ENCODE measurements around the gene GABRD.

The GABRD gene

DNA sequence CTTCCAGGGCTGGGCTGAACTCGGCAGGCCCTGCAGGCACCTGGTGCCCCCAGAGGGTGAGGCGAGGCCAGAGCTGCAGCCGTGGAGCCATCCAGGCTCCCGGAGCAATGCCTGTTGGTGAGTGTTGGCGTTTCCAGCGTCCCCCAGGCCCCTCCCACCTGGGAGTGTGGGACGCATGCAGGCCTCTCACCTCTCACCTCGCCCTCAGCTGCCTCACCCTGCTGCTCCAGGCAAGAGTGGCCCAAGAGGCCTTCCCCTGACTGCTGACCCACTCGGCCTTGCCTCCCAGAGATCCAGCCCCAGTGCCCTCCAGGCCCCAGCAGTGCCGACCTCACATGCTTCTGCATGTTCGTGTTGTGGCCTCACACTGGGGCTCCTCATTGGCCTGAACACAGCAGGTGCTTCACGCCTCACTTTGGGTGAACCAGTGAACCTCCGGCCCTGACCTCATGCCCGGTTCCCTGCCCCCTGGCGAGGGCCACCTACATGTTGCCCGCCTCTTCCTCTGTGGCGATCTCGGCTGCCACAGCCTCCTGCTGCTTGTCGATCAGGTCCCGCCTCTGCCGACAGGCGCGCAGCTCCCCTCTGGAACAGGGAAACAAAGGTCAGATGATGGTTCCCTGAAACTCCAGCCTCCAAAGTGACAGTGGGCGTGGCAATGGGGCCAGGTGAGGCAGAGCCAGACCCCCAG lies 32.5 kb upstream of the GABRD start:
- no peaks in the 10 kb centered on the region for H3K36me3 ChIP-seq (ENCODE audit: control insufficient read depth, low read length)
- no peaks in the 10 kb centered on the region for H3K9me2 ChIP-seq (replicated peaks; ENCODE audit: control insufficient read depth, low read length)
- no peaks in the 10 kb centered on the region for H3K27me3 ChIP-seq (ENCODE audit: control insufficient read depth, low read length)
- TF ChIP-seq EZH2phosphoT487 (IDR thresholded peaks at IDR 0.05; ENCODE audit: borderline replicate concordance, low read length): no peak
- TF ChIP-seq, protein P1, sequence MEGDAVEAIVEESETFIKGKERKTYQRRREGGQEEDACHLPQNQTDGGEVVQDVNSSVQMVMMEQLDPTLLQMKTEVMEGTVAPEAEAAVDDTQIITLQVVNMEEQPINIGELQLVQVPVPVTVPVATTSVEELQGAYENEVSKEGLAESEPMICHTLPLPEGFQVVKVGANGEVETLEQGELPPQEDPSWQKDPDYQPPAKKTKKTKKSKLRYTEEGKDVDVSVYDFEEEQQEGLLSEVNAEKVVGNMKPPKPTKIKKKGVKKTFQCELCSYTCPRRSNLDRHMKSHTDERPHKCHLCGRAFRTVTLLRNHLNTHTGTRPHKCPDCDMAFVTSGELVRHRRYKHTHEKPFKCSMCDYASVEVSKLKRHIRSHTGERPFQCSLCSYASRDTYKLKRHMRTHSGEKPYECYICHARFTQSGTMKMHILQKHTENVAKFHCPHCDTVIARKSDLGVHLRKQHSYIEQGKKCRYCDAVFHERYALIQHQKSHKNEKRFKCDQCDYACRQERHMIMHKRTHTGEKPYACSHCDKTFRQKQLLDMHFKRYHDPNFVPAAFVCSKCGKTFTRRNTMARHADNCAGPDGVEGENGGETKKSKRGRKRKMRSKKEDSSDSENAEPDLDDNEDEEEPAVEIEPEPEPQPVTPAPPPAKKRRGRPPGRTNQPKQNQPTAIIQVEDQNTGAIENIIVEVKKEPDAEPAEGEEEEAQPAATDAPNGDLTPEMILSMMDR (IDR thresholded peaks at IDR 0.05; ENCODE audit: low read depth, low read length, poor library complexity, severe bottlenecking): no peak
- H3K79me2 ChIP-seq (ENCODE audit: control insufficient read depth, low read length): no peaks in the 10 kb centered on the region
- H3K9me3 ChIP-seq (ENCODE audit: control insufficient read depth, insufficient read depth, low read length): no peaks in the 10 kb centered on the region; the same call in 1 of the 2 replicates
- H4K20me1 ChIP-seq (ENCODE audit: control insufficient read depth, insufficient read depth, low read depth, low read length): no peaks in the 10 kb centered on the region
- H3K4me1 ChIP-seq (ENCODE audit: control insufficient read depth, low read length): no peaks in the 10 kb centered on the region
- no peak overlapping the region for H3K4me3 ChIP-seq (ENCODE audit: low read length)
- H3F3A ChIP-seq (ENCODE audit: control insufficient read depth, insufficient read depth): no peaks in the 10 kb centered on the region
- no peak overlapping the region for H3K27ac ChIP-seq (ENCODE audit: low read depth, low read length)
- no peak overlapping the region for H3K4me2 ChIP-seq (ENCODE audit: low read length)

DNA sequence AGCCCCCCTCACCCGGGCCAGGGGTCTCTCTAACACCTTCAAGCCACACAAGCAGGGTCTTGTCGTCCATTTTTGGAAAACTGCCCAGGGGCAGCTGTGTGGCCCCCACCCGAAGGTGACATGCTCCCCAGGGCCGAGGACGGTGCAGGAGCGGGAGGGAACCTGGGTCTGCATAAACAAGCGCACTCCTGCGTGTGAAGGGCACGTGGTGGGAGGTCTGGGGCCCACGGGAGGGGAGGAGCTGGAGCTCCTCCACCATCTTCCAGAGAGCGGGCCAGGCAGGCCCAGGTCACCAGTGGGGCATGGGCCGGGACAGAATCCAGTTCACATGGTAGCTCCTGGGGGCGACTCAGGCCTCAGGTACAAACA lies 32.0 kb upstream of the GABRD start:
- Histone ChIP-seq H3K9me2 (replicated peaks; ENCODE audit: control insufficient read depth, low read length) (no peaks in the 10 kb centered on the region), H3K27ac (ENCODE audit: low read depth, low read length) (no peak overlapping the region), H3K4me1 (ENCODE audit: control insufficient read depth, low read length) (no peaks in the 10 kb centered on the region), H3K4me2 (ENCODE audit: low read length) (no peak overlapping the region), H3K36me3 (ENCODE audit: control insufficient read depth, low read length) (no peaks in the 10 kb centered on the region), H3K9me3 (ENCODE audit: control insufficient read depth, insufficient read depth, low read length) (no peaks in the 10 kb centered on the region; the same call in 1 of the 2 replicates), H3F3A (ENCODE audit: control insufficient read depth, insufficient read depth) (no peaks in the 10 kb centered on the region), H3K4me3 (ENCODE audit: low read length) (no peak overlapping the region), H4K20me1 (ENCODE audit: control insufficient read depth, insufficient read depth, low read depth, low read length) (no peaks in the 10 kb centered on the region), H3K27me3 (ENCODE audit: control insufficient read depth, low read length) (no peaks in the 10 kb centered on the region), H3K79me2 (ENCODE audit: control insufficient read depth, low read length) (no peaks in the 10 kb centered on the region)
- no peak for TF ChIP-seq EZH2phosphoT487 (IDR thresholded peaks at IDR 0.05; ENCODE audit: borderline replicate concordance, low read length)

DNA sequence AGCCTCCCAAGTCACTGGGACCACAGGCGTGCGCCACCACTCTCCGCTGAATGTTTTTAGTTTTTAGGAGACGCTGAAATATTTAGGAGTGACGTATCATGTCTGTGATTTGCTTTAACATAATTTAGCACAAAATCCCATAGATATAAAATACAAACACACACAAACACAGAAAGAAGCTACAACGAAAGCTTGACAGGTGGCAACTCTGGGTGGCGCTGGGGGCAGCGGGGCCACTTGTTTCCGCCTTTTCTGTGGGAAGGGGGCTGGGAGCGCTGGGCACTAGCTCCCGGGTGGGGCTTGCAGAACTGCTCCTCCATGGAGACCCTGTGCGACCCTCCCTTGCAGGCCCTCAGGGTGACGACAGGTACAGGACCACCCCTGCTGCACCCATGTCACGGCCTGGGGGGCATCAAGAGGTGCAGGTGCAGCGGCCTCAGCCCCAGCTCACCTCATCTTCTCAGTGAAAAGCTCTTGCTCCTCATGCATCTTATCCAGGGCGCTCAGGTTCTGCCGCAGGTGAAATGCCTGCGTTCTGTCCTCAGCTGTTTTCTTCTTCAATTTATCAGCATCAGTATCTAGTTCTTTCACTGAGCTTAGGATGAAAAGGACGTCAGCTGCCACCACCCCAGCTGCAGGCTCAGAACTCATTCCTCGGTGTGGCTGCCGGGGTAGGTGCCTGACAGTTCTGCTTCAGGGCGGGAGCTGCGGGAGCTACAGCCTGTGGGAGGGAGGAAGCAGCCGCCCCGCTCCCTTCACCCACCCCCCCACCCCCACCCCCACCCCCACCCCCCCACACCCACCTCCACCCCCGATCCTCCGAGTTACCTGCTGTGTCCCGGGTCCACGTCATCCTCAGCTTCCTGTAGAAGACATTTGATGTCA lies 30.8 kb upstream of the GABRD start:
- Histone ChIP-seq H3F3A (ENCODE audit: control insufficient read depth, insufficient read depth) (no peaks in the 10 kb centered on the region), H4K20me1 (ENCODE audit: control insufficient read depth, insufficient read depth, low read depth, low read length) (no peaks in the 10 kb centered on the region), H3K4me1 (ENCODE audit: control insufficient read depth, low read length) (no peaks in the 10 kb centered on the region), H3K36me3 (ENCODE audit: control insufficient read depth, low read length) (no peaks in the 10 kb centered on the region), H3K79me2 (ENCODE audit: control insufficient read depth, low read length) (no peaks in the 10 kb centered on the region), H3K9me3 (ENCODE audit: control insufficient read depth, insufficient read depth, low read length) (no peaks in the 10 kb centered on the region), H3K27me3 (ENCODE audit: control insufficient read depth, low read length) (no peaks in the 10 kb centered on the region), H3K27ac (ENCODE audit: low read depth, low read length) (no peak overlapping the region), H3K9me2 (replicated peaks; ENCODE audit: control insufficient read depth, low read length) (no peaks in the 10 kb centered on the region), H3K4me3 (ENCODE audit: low read length) (no peak overlapping the region), H3K4me2 (ENCODE audit: low read length) (no peak overlapping the region)
- no peak for TF ChIP-seq EZH2phosphoT487 (IDR thresholded peaks at IDR 0.05; ENCODE audit: borderline replicate concordance, low read length)
- TF ChIP-seq, protein P1 (IDR thresholded peaks at IDR 0.05; ENCODE audit: low read depth, low read length, poor library complexity, severe bottlenecking): no peak

DNA sequence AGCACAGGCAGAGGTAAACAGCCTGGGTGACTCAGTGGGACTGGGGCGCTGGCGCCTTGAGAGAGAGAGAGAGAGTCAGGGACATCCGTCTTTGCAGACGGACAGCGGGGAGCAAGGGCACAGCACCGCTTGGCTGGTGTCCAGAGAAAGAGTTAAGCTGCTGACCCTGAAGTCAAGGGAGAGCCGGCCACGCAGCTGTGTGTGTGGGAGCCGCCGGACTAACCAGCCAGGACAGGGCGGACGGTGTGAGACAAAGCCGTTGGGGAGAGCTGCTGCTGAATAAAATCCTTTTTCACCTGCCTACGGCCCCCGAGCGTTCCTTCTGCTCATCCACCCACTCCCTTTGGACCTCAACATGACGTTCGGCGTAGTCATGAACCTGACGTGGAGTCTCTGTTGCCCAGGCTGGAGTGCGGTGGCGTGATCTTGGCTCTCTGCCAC lies 30.0 kb upstream of the GABRD start:
- Histone ChIP-seq H3K9me2 (replicated peaks; ENCODE audit: control insufficient read depth, low read length) (no peaks in the 10 kb centered on the region), H4K20me1 (ENCODE audit: control insufficient read depth, insufficient read depth, low read depth, low read length) (no peaks in the 10 kb centered on the region), H3K9me3 (ENCODE audit: control insufficient read depth, insufficient read depth, low read length) (no peaks in the 10 kb centered on the region), H3K36me3 (ENCODE audit: control insufficient read depth, low read length) (no peaks in the 10 kb centered on the region), H3K27me3 (ENCODE audit: control insufficient read depth, low read length) (no peaks in the 10 kb centered on the region), H3K27ac (ENCODE audit: low read depth, low read length) (no peak overlapping the region), H3K4me2 (ENCODE audit: low read length) (no peak overlapping the region), H3K4me1 (ENCODE audit: control insufficient read depth, low read length) (no peaks in the 10 kb centered on the region), H3K79me2 (ENCODE audit: control insufficient read depth, low read length) (no peaks in the 10 kb centered on the region), H3F3A (ENCODE audit: control insufficient read depth, insufficient read depth) (no peaks in the 10 kb centered on the region), H3K4me3 (ENCODE audit: low read length) (no peak overlapping the region)
- TF ChIP-seq, protein P1 (IDR thresholded peaks at IDR 0.05; ENCODE audit: low read depth, low read length, poor library complexity, severe bottlenecking): no peak
- TF ChIP-seq EZH2phosphoT487 (IDR thresholded peaks at IDR 0.05; ENCODE audit: borderline replicate concordance, low read length): no peak
